Measurements from ENCODE around the gene SIRT2.
A peak's percentile ranks its signal among the peaks of the same experiment; 100 is the strongest.

SIRT2 gene

GRCh38 chr19:38919837-38920601, 20.6 kb upstream of the SIRT2 start:
- DNase-seq, result no peak

GRCh38 chr19:38918526-38918925, 19.1 kb upstream of the SIRT2 start:
- DNase-seq, result no peak

- DNase-seq, result peak; percentile 20
Observed at GRCh38 chr19:38917921-38918491, 18.6 kb upstream of the SIRT2 start.

- no peak for DNase-seq
Observed at GRCh38 chr19:38917516-38917915, 18.1 kb upstream of the SIRT2 start.

- DNase-seq, result no peak
Observed at GRCh38 chr19:38915329-38916321, 16.2 kb upstream of the SIRT2 start.

- no peak for DNase-seq
Observed at GRCh38 chr19:38913958-38914357, 14.5 kb upstream of the SIRT2 start.

- DNase-seq, result peak; percentile 100
Observed at GRCh38 chr19:38912600-38913514, 13.4 kb upstream of the SIRT2 start.

GRCh38 chr19:38911388-38912001, 12.1 kb upstream of the SIRT2 start:
- no peak for DNase-seq

- no peak for DNase-seq
Observed at GRCh38 chr19:38910488-38910887, 11.1 kb upstream of the SIRT2 start.

GRCh38 chr19:38908911-38909310, 9.5 kb upstream of the SIRT2 start:
- DNase-seq, result no peak

GRCh38 chr19:38907670-38908069, 8.3 kb upstream of the SIRT2 start:
- no peak for DNase-seq

GRCh38 chr19:38907227-38907626, 7.8 kb upstream of the SIRT2 start:
- DNase-seq, result no peak

GRCh38 chr19:38905620-38906019, 6.2 kb upstream of the SIRT2 start:
- no peak for DNase-seq

GRCh38 chr19:38904581-38905539, 5.4 kb upstream of the SIRT2 start:
- DNase-seq, result no peak

- DNase-seq, result no peak
Observed at GRCh38 chr19:38901683-38902082, 2.3 kb upstream of the SIRT2 start.

- no peak for DNase-seq
Observed at GRCh38 chr19:38900743-38901190, 1.3 kb upstream of the SIRT2 start.

GRCh38 chr19:38900202-38900629, 798 bp upstream of the SIRT2 start:
- DNase-seq, result no peak

GRCh38 chr19:38898788-38899446, 501 bp downstream of the SIRT2 start:
- DNase-seq, result no peak

- no peak for DNase-seq
Observed at GRCh38 chr19:38894968-38895367, 4.5 kb downstream of the SIRT2 start.

- no peak for DNase-seq
Observed at GRCh38 chr19:38893341-38893771, 6.1 kb downstream of the SIRT2 start.
